ENCODE measurements around the gene AMMECR1L. TPM values are rescaled to one million over a fixed set of nuclear protein-coding genes. Genes with fewer than 3 reads are reported as not detected.
A peak's percentile ranks its signal among the peaks of the same experiment; 100 is the strongest.
"Not testable (repeated sequence)": the region's sequence is repeated elsewhere in the genome, so short reads cannot be mapped to it uniquely, and the experiment has no call there.

The AMMECR1L gene
- total and polyA plus RNA-seq, 2 of the 13 experiments (the other 11 are each of a cell fraction or from before 2014, with no cell fraction given), result 9.1 to 14.2 TPM

DNA sequence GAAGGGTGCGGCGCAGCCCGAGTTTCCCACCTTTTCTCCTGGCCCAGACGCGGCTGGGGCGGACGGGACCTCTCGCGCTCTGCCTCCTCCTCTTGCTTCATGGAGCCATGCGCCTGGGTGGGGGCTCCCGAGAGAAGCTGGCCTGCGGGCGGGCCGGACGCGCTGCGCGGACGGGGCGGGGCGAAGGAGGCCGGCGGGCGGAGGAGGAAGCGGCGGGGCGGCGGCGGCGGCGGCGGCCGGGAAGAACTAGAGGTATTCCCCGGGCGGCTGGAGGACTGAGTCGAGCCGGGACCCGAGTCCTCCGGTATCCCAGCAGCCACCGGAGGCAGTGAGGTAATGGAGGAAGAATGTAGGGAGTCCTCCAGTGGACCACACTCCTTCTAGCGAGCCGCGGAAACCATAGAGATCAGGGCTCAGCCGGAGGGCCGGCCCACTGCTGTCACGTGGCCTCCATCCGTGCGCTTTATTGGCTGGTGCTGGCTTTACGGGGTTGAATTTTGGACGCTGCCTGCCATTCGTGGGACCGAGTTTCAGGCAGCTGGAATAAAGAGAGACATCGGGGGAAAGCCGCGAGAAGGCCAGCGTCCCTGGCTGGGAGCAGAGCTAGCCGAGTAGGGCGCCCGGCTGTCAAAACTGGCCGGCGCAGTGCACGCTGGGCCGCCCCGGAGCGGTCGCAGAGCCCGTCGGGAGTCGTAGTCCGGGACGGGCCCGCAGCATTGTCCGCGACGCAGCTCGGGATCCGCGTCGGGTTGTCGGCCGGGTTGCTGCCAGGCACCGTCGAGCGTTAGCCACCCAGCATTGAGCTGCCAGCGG lies at the start of gene AMMECR1L (continued):
- TF ChIP-seq, protein P1, sequence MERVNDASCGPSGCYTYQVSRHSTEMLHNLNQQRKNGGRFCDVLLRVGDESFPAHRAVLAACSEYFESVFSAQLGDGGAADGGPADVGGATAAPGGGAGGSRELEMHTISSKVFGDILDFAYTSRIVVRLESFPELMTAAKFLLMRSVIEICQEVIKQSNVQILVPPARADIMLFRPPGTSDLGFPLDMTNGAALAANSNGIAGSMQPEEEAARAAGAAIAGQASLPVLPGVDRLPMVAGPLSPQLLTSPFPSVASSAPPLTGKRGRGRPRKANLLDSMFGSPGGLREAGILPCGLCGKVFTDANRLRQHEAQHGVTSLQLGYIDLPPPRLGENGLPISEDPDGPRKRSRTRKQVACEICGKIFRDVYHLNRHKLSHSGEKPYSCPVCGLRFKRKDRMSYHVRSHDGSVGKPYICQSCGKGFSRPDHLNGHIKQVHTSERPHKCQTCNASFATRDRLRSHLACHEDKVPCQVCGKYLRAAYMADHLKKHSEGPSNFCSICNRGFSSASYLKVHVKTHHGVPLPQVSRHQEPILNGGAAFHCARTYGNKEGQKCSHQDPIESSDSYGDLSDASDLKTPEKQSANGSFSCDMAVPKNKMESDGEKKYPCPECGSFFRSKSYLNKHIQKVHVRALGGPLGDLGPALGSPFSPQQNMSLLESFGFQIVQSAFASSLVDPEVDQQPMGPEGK (CRISPR knock-in tag; IDR thresholded peaks at IDR 0.05), result peak; percentile 7
- TF ChIP-seq MED1 (CRISPR knock-in tag; IDR thresholded peaks at IDR 0.05) (0 out of 2 replicates have a peak, but pooled peaks have one; percentile 40), ZNF792 (CRISPR knock-in tag; IDR thresholded peaks at IDR 0.05) (peak; percentile 64), ESRRA (CRISPR knock-in tag; IDR thresholded peaks at IDR 0.05; ENCODE audit: low read depth) (0 out of 2 replicates have a peak, but pooled peaks have one; percentile 17), ZNF143 (CRISPR knock-in tag; IDR thresholded peaks at IDR 0.05) (peak; percentile 89), RAD21 (CRISPR knock-in tag; IDR thresholded peaks at IDR 0.05) (peak; percentile 60; the same call in 1 of the 2 replicates), POLR2A (IDR thresholded peaks at IDR 0.05; ENCODE audit: insufficient read depth in 1 of 2, low read depth in 2 of 2, low read length in 2 of 2) (peak; percentile 57 to 67; a peak in 3 of 4 replicates), KMT2B (CRISPR knock-in tag; IDR thresholded peaks at IDR 0.05) (peak; percentile 46; the same call in 1 of the 2 replicates), ZNF501 (CRISPR knock-in tag; IDR thresholded peaks at IDR 0.05) (peak; percentile 34; the same call in 1 of the 2 replicates), CREB1 (IDR thresholded peaks at IDR 0.05) (peak; percentile 41; the same call in 1 of the 2 replicates), SP2 (CRISPR knock-in tag; IDR thresholded peaks at IDR 0.05) (0 out of 2 replicates have a peak, but pooled peaks have one; percentile 21)
- TF ChIP-seq, protein P2, sequence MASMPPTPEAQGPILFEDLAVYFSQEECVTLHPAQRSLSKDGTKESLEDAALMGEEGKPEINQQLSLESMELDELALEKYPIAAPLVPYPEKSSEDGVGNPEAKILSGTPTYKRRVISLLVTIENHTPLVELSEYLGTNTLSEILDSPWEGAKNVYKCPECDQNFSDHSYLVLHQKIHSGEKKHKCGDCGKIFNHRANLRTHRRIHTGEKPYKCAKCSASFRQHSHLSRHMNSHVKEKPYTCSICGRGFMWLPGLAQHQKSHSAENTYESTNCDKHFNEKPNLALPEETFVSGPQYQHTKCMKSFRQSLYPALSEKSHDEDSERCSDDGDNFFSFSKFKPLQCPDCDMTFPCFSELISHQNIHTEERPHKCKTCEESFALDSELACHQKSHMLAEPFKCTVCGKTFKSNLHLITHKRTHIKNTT (CRISPR knock-in tag; IDR thresholded peaks at IDR 0.05), result peak; percentile 84; the same call in 1 of the 2 replicates
- TF ChIP-seq, protein P3, sequence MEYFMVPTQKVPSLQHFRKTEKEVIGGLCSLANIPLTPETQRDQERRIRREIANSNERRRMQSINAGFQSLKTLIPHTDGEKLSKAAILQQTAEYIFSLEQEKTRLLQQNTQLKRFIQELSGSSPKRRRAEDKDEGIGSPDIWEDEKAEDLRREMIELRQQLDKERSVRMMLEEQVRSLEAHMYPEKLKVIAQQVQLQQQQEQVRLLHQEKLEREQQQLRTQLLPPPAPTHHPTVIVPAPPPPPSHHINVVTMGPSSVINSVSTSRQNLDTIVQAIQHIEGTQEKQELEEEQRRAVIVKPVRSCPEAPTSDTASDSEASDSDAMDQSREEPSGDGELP (IDR thresholded peaks at IDR 0.05; ENCODE audit: borderline replicate concordance, low read depth), result 0 out of 2 replicates have a peak, but pooled peaks have one; percentile 14
- TF ChIP-seq, protein P4, sequence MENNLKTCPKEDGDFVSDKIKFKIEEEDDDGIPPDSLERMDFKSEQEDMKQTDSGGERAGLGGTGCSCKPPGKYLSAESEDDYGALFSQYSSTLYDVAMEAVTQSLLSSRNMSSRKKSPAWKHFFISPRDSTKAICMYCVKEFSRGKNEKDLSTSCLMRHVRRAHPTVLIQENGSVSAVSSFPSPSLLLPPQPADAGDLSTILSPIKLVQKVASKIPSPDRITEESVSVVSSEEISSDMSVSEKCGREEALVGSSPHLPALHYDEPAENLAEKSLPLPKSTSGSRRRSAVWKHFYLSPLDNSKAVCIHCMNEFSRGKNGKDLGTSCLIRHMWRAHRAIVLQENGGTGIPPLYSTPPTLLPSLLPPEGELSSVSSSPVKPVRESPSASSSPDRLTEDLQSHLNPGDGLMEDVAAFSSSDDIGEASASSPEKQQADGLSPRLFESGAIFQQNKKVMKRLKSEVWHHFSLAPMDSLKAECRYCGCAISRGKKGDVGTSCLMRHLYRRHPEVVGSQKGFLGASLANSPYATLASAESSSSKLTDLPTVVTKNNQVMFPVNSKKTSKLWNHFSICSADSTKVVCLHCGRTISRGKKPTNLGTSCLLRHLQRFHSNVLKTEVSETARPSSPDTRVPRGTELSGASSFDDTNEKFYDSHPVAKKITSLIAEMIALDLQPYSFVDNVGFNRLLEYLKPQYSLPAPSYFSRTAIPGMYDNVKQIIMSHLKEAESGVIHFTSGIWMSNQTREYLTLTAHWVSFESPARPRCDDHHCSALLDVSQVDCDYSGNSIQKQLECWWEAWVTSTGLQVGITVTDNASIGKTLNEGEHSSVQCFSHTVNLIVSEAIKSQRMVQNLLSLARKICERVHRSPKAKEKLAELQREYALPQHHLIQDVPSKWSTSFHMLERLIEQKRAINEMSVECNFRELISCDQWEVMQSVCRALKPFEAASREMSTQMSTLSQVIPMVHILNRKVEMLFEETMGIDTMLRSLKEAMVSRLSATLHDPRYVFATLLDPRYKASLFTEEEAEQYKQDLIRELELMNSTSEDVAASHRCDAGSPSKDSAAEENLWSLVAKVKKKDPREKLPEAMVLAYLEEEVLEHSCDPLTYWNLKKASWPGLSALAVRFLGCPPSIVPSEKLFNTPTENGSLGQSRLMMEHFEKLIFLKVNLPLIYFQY (CRISPR knock-in tag; IDR thresholded peaks at IDR 0.05; ENCODE audit: borderline replicate concordance), result peak; percentile 65; the same call in 1 of the 2 replicates
- TF ChIP-seq CREB1 (CRISPR knock-in tag; IDR thresholded peaks at IDR 0.05), result not testable (repeated sequence)
- TF ChIP-seq, protein P5, sequence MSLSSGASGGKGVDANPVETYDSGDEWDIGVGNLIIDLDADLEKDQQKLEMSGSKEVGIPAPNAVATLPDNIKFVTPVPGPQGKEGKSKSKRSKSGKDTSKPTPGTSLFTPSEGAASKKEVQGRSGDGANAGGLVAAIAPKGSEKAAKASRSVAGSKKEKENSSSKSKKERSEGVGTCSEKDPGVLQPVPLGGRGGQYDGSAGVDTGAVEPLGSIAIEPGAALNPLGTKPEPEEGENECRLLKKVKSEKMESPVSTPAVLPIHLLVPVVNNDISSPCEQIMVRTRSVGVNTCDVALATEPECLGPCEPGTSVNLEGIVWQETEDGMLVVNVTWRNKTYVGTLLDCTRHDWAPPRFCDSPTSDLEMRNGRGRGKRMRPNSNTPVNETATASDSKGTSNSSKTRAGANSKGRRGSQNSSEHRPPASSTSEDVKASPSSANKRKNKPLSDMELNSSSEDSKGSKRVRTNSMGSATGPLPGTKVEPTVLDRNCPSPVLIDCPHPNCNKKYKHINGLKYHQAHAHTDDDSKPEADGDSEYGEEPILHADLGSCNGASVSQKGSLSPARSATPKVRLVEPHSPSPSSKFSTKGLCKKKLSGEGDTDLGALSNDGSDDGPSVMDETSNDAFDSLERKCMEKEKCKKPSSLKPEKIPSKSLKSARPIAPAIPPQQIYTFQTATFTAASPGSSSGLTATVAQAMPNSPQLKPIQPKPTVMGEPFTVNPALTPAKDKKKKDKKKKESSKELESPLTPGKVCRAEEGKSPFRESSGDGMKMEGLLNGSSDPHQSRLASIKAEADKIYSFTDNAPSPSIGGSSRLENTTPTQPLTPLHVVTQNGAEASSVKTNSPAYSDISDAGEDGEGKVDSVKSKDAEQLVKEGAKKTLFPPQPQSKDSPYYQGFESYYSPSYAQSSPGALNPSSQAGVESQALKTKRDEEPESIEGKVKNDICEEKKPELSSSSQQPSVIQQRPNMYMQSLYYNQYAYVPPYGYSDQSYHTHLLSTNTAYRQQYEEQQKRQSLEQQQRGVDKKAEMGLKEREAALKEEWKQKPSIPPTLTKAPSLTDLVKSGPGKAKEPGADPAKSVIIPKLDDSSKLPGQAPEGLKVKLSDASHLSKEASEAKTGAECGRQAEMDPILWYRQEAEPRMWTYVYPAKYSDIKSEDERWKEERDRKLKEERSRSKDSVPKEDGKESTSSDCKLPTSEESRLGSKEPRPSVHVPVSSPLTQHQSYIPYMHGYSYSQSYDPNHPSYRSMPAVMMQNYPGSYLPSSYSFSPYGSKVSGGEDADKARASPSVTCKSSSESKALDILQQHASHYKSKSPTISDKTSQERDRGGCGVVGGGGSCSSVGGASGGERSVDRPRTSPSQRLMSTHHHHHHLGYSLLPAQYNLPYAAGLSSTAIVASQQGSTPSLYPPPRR (CRISPR knock-in tag; IDR thresholded peaks at IDR 0.05; ENCODE audit: borderline replicate concordance), result 0 out of 2 replicates have a peak, but pooled peaks have one; percentile 8

Measured in HepG2 (cell line).